Kidney glomerular epithelial cell (primary cell): ENCODE data around the gene RIMOC1.
"Not testable (repeated sequence)": the region's sequence is repeated elsewhere in the genome, so short reads cannot be mapped to it uniquely, and the experiment has no call there.

ENCODE experiments used
- DNase-seq: peaks from one replicate; lab custom pipeline; 2025; lab: John Stamatoyannopoulos, UW

The RIMOC1 gene

GRCh38 chr5:41891066-41891707, 13.0 kb upstream of the RIMOC1 start:
- no peak for DNase-seq

- DNase-seq = no peak
Observed at GRCh38 chr5:41892031-41892430, 12.1 kb upstream of the RIMOC1 start.

DNA sequence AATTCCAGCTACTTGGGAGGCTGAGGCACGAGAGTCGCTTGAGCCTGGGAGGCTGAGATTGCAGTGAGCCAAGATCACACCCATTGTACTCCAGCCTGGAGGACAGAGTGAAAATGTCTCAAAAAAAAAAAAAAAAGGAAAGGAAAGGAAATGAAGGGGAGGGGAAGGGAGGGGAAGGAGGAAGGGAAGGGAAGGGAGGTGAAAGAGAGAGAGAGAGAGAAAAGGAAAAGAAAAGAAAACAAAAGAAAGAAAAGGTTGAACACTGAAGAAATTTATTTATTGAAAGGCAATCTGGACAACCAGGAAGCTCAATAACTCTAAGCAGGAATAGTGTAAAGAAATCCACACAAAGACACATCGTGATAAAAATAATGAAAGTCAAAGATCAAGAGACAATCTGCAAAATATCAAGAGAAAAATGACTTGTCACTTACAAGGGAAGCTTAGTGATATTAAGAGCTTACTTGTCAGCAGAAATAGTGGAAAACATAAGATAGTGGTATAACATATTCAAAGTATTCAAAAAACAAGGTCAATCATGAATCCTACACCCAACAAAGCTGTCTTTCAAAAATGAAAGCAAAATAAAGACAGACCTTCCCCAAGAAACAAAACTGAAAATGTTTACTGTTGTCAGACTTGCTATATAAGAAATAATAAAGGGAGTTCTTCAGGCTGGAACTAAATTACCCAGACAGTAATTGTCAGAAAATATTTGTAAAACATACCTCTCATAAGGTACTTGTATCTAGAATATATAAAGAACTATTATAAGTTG, 10.9 kb upstream of the RIMOC1 start:
- no peak for DNase-seq

GRCh38 chr5:41896230-41896629, 7.9 kb upstream of the RIMOC1 start:
- DNase-seq = no peak

DNA sequence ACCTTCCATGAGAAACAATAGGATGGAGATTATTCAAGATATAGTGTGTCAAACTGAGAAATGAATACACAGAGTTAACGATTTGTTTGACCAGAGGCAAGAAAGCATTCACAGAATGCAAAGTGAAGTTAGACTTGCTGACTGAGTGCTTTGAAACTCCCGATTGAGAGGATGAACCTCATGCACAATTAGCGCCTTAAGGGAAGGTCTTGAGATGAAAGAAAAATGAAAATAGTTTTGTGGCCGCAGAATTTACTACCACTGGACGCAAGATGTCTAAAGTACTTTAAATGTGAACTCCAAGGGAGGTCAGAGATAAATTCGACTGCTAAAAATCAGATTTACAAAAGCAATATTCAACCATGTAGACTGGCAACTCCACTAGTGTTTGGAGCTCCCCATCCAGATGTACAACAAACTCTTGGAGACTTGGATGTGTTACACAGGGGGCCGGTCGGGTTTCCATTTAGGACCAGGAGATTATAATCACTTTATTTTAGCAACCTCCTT, 707 bp upstream of the RIMOC1 start:
- no peak for DNase-seq

GRCh38 chr5:41906151-41906550, 2.0 kb downstream of the RIMOC1 start:
- DNase-seq = no peak

DNA sequence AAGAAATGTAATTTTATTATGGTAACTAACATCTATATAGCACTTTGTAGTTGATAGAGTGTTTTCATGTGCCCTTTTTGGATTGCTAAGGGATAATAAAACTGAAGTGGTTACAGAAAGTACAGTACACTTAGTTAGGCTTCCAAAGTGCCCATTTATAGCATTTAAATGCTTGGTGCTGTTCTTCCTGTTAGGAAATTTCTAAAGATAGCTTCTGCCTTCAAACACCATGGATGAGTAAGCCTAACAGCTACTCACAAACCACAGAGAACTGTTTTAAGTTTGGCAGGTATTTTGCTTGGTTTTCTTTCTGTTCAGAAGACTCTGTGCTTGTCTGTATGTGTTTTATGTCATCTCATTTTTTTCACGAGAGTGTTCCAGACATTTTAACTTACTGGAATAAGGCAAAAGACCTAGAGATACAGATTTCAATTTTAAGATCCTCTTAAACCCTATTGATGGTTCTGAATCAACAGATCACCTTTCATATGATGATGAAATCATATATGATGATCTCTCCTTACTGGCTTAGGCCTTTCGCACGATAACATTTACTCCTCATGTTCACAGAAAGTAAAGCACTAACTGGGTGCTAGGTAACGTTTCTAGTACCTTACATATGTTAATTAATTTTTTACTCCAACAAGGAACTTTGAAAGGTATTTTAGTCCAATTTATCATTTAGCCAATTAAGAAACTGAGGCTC, 4.4 kb downstream of the RIMOC1 start:
- DNase-seq = peak; percentile 38

GRCh38 chr5:41918105-41918504, 14.0 kb downstream of the RIMOC1 start:
- DNase-seq = no peak

DNA sequence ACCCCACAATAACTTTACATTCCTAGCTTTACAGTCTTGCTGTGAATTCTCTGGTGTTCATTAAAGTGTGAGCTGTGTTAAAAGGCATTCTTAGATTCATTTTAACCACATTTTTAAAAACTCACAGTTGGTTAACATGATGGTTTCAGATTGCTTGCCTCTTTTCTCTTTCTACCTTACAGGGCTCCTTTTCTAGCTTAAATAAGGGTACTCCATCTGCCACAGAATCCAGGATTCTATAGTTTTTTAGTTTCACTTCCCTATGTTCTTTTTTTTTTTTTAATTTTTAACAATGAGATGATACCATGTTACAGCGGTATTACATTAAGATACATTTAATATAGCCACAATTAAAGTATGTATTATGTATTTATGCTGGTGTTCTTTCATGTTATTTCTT, 17.0 kb downstream of the RIMOC1 start:
- DNase-seq = no peak

- no peak for DNase-seq
Observed at GRCh38 chr5:41921874-41922273, 17.7 kb downstream of the RIMOC1 start.

DNA sequence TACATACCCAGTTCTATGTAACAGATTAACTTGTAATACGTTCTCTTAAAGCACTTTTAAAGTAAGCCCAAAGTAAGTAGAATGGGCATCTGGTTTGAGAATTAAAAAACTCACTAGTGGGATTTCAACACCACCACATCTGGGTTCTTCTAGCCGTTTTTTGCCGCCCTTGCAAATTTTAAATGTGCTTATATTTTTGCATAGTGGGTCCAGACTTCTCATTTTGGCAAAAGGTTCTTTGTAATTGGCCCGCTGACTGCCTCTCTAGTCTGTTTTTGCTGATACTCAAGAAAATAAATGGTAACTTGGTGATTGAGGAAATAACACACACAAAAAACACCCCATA, 20.4 kb downstream of the RIMOC1 start:
- no peak for DNase-seq

GRCh38 chr5:41924872-41925554, 20.9 kb downstream of the RIMOC1 start, which contains the start of gene FBXO4:
FBXO4 (plus strand) TSS chr5:41925281; CDS start chr5:41925310, 29 bp downstream.
- peak; percentile 42 for DNase-seq

GRCh38 chr5:41925555-41925951, 21.4 kb downstream of the RIMOC1 start:
- peak; percentile 17 for DNase-seq

- no peak for DNase-seq
Observed at GRCh38 chr5:41927604-41928003, 23.5 kb downstream of the RIMOC1 start.

- no peak for DNase-seq
Observed at GRCh38 chr5:41929035-41929434, 24.9 kb downstream of the RIMOC1 start.

GRCh38 chr5:41932770-41933169, 28.6 kb downstream of the RIMOC1 start:
- DNase-seq = no peak

DNA sequence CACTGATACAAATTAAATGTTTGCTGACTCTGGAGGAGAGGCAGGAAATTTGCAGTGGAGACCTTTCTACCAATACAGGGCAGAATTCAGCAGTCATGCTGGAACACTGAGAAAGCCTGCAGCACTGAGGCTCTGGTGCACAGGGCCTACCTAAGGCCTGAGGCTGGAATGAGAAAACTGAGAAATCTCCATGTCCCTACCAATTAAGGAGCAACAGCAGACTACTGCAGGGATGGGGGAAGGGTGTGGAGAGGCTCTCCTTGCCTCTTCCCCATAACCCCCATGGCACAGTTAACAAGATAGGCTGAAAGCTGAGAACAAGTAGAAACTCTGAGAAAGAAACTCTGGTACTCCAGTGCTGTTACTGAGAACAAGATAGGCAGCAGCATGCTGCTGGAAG, 31.4 kb downstream of the RIMOC1 start:
- DNase-seq = no peak

DNA sequence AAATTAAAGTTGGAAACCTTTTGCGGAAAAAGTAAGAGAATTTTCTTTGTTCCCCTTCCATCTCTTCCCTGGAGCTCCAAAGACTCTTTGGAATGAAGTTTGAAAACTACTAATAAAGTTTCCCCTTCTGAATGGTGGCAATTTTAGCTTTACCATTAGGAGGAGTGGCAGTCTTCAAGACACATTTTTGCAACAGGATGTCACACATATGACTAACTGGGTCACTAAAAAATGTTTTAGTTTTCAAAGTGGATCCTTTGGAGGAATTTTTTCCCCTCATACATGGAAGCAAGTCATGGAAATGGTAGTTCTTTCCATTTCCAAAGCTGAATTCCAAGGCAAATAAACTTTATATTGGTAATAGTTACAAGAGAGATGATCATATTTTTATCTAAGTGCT, 36.5 kb downstream of the RIMOC1 start:
- no peak for DNase-seq

DNA sequence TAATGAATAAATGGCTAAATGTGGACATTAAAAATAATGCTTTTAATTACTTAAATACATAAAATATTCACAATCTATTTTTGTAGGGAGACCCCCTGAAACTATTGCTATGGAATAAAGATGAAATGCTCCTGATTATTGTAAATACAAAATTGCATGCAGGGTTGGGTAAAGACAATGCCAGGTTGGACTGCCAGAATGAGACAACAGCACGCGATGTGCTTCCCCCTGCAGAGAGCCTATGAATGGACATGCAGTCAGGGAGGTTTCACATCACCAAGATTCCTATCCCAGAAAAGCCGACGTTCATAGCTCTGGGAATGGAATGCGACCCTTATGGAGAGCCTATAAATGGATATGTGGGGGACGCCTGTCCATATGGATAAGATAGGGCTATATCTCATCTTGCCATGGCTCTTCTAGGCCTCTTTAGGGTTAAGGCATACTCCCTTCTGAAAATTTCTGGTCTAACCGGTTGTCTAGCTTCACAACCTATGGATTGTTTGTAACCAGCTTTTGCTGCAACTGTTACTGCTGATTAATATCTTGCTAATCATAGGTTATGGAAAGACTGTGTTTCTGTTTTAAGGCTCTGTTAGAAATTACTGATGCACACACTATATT, 41.3 kb downstream of the RIMOC1 start:
- not testable (repeated sequence) for DNase-seq

- DNase-seq = no peak
Observed at GRCh38 chr5:41951224-41951623, 47.1 kb downstream of the RIMOC1 start.
